ENCODE results near the gene HLA-DOA. TPM values are rescaled to one million over a fixed set of nuclear protein-coding genes. Genes with fewer than 3 reads are reported as not detected.

The HLA-DOA gene
- total RNA-seq, 1 experiment from 2014 or later: 13.6 TPM

GRCh38 chr6:32993363-32993973 is 15.9 kb downstream of the HLA-DOA start (continued):
- TF ChIP-seq AFF4 (CRISPR knock-in tag; IDR thresholded peaks at IDR 0.05; ENCODE audit: borderline replicate concordance) (no peak), TEAD4 (CRISPR knock-in tag; IDR thresholded peaks at IDR 0.05) (no peak), MYBL2 (CRISPR knock-in tag; IDR thresholded peaks at IDR 0.05) (no peak), CDX4 (CRISPR knock-in tag; IDR thresholded peaks at IDR 0.05; ENCODE audit: borderline replicate concordance) (no peak), CTCF (IDR thresholded peaks at IDR 0.05) (no peak)

GRCh38 chr6:32991972-32992371 is 17.4 kb downstream of the HLA-DOA start:
- H3K36me3 Mint-ChIP-seq: no peaks in the 10 kb centered on the region
- H3K4me3 Mint-ChIP-seq: no peak overlapping the region
- no peak overlapping the region for H3K27ac Mint-ChIP-seq
- no peak for DNase-seq (ENCODE audit: low spot score)
- H3K27me3 Mint-ChIP-seq (ENCODE audit: low read depth): no peaks in the 10 kb centered on the region
- POLR2A ChIA-PET: interaction anchor here (0.6 to 0.7 kb wide), 2 partner anchors 27 to 258 kb away, joined by 3 to 6 read pairs; no protein-coding TSS in a partner anchor
- no peak for TF ChIP-seq ZNF138 (CRISPR knock-in tag; conservative IDR thresholded peaks at IDR 0.05)
- no peak for TF ChIP-seq HMGXB4 (CRISPR knock-in tag; IDR thresholded peaks at IDR 0.05)
- TF ChIP-seq NR3C1 (CRISPR knock-in tag; conservative IDR thresholded peaks at IDR 0.05; ENCODE audit: low read depth): no peak
- no peak for TF ChIP-seq CBFB (CRISPR knock-in tag; IDR thresholded peaks at IDR 0.05; ENCODE audit: low read depth)
- no peak for TF ChIP-seq ATF1 (CRISPR knock-in tag; IDR thresholded peaks at IDR 0.05)
- TF ChIP-seq ELF4 (CRISPR knock-in tag; IDR thresholded peaks at IDR 0.05; ENCODE audit: low read depth): no peak
- TF ChIP-seq GABPB1 (CRISPR knock-in tag; IDR thresholded peaks at IDR 0.05): no peak
- no peak for TF ChIP-seq JAZF1 (CRISPR knock-in tag; IDR thresholded peaks at IDR 0.05)
- TF ChIP-seq HMGA2 (CRISPR knock-in tag; IDR thresholded peaks at IDR 0.05): no peak
- TF ChIP-seq NFATC4 (CRISPR knock-in tag; IDR thresholded peaks at IDR 0.05): no peak
- TF ChIP-seq ZNF512 (CRISPR knock-in tag; IDR thresholded peaks at IDR 0.05; ENCODE audit: borderline replicate concordance): no peak
- no peak for TF ChIP-seq NFYB (CRISPR knock-in tag; conservative IDR thresholded peaks at IDR 0.05; ENCODE audit: low read depth)
- no peak for TF ChIP-seq TEAD4 (CRISPR knock-in tag; IDR thresholded peaks at IDR 0.05)
- no peak for TF ChIP-seq JUN (CRISPR knock-in tag; IDR thresholded peaks at IDR 0.05)
- TF ChIP-seq ATF6 (CRISPR knock-in tag; IDR thresholded peaks at IDR 0.05): no peak
- no peak for TF ChIP-seq ZNF396 (CRISPR knock-in tag; IDR thresholded peaks at IDR 0.05; ENCODE audit: borderline replicate concordance)
- TF ChIP-seq TP53 (CRISPR knock-in tag; IDR thresholded peaks at IDR 0.05): no peak
- TF ChIP-seq ETV6 (CRISPR knock-in tag; IDR thresholded peaks at IDR 0.05): no peak
- peaks cover 7% of the 10 kb centered on the region for H3K4me1 Mint-ChIP-seq
- H3K9me3 Mint-ChIP-seq: peaks cover 3% of the 10 kb centered on the region
- ATAC-seq: no peak
- CTCF ChIA-PET: interaction anchor here (0.6 to 1.4 kb wide), 2 partner anchors 104 to 153 kb away, joined by 4 to 6 read pairs; partner anchors contain the start of gene TAP2

Data from WTC11 (cell line).